ENCODE data around the gene CCDC188.

DNA sequence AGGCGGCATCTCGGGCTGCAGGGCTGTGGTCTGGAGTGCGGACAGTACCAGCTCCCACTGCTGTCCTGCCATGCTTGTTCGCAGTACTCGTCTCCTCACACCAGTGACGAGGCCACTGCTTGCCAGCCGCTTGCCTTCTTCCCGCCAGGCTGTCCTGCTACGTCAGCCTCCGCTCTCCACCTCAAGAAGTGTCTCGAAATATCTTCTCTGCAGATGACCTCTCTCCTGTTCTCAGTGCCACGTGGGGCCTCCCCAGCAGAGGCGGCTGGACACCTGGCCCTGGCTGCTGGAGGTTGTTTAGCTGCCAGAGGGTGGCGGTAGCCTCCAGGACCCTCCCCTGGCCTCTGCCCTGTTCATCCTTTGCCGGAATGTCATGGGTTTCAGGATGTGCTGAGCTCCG lies 3.1 kb upstream of the CCDC188 start:
- TF ChIP-seq, protein P1, sequence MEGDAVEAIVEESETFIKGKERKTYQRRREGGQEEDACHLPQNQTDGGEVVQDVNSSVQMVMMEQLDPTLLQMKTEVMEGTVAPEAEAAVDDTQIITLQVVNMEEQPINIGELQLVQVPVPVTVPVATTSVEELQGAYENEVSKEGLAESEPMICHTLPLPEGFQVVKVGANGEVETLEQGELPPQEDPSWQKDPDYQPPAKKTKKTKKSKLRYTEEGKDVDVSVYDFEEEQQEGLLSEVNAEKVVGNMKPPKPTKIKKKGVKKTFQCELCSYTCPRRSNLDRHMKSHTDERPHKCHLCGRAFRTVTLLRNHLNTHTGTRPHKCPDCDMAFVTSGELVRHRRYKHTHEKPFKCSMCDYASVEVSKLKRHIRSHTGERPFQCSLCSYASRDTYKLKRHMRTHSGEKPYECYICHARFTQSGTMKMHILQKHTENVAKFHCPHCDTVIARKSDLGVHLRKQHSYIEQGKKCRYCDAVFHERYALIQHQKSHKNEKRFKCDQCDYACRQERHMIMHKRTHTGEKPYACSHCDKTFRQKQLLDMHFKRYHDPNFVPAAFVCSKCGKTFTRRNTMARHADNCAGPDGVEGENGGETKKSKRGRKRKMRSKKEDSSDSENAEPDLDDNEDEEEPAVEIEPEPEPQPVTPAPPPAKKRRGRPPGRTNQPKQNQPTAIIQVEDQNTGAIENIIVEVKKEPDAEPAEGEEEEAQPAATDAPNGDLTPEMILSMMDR (IDR thresholded peaks at IDR 0.05; ENCODE audit: low read length) = no peak
- TF ChIP-seq EZH2 (IDR thresholded peaks at IDR 0.05; ENCODE audit: borderline replicate concordance, low read length) = no peak

Measured in OCI-LY1 (cell line).